MCF 10A (cell line): ENCODE data around the gene ZNF407. TPM values are rescaled to one million over a fixed set of nuclear protein-coding genes. Genes with fewer than 3 reads are reported as not detected.

Experiments
- BruUV-seq: library from RNA; stranded (reverse); fragments of 400-500 nt; replicated peaks from 2 replicates; lab custom pipeline; 2021; lab: Mats Ljungman, UMichigan
- CTCF ChIA-PET: fragments of 300-600 bp; sonication (Branson Sonifier 250); formaldehyde crosslinking; extraction: SDS; loops from one replicate; lab custom pipeline; 2021; ENCODE audit warnings: antibody characterized with exemption, inconsistent platforms; lab: Yijun Ruan, JAX
- POLR2A ChIA-PET: fragments of 300-600, 350-650 bp; sonication (Branson Sonifier 250); formaldehyde crosslinking; extraction: SDS; loops from one replicate; lab custom pipeline; 2020; ENCODE audit warnings: antibody characterized with exemption, inconsistent platforms; lab: Yijun Ruan, JAX
- DNase-seq: peaks from one replicate; pipeline ENCODE4 v3.0.0-alpha.2; 2018; ENCODE audit not compliant: unreplicated experiment
- H3K27ac Mint-ChIP-seq: one replicate; pipeline ENCODE4 v1.8.0; 2022; ENCODE audit warnings: mild to moderate bottlenecking, low read depth, mixed read lengths; ENCODE audit not compliant: unreplicated experiment
- H3K27me3 Mint-ChIP-seq: one replicate; pipeline ENCODE4 v1.8.0; 2022; ENCODE audit warnings: mixed read lengths; ENCODE audit not compliant: insufficient read depth, unreplicated experiment
- H3K36me3 Mint-ChIP-seq: one replicate; pipeline ENCODE4 v1.8.0; 2022; ENCODE audit warnings: mild to moderate bottlenecking, moderate library complexity, mixed read lengths; ENCODE audit not compliant: insufficient read depth, unreplicated experiment
- H3K4me1 Mint-ChIP-seq: one replicate; pipeline ENCODE4 v1.8.0; 2022; ENCODE audit warnings: mixed read lengths; ENCODE audit not compliant: insufficient read depth, unreplicated experiment
- H3K4me3 Mint-ChIP-seq: one replicate; pipeline ENCODE4 v1.8.0; 2022; ENCODE audit warnings: mild to moderate bottlenecking, moderate library complexity, mixed read lengths; ENCODE audit not compliant: unreplicated experiment
- H3K9me3 Mint-ChIP-seq: one replicate; pipeline ENCODE4 v1.8.0; 2022; ENCODE audit warnings: mixed read lengths; ENCODE audit not compliant: unreplicated experiment
- intact Hi-C: fragments of 100-400 bp; cut with micrococcal nuclease; formaldehyde crosslinking; loops from 2 replicates; pipeline ENCODE4 v1.14.1; 2022
- total RNA-seq: library from RNA; stranded (reverse); gene quantifications from 2 replicates; pipeline ENCODE4 v1.2.3, GENCODE V29; 2022
- TF ChIP-seq, protein P1 (sequence below): fragments of 200-600 bp; IDR thresholded peaks from one replicate; pipeline ENCODE4 v1.8.0; 2022; ENCODE audit warnings: antibody characterized with exemption, mild to moderate bottlenecking; ENCODE audit not compliant: unreplicated experiment

The ZNF407 gene
- total RNA-seq, 1 experiment from 2014 or later, result 9.5 TPM

- Mint-ChIP-seq H3K9me3 (no peaks in the 10 kb centered on the region), H3K27ac (no peak overlapping the region), H3K4me1 (peaks cover 14% of the 10 kb centered on the region), H3K36me3 (no peaks in the 10 kb centered on the region), H3K4me3 (no peak overlapping the region), H3K27me3 (no peaks in the 10 kb centered on the region)
- no TSS peak for BruUV-seq
- intact Hi-C loops, result no loop called here
- POLR2A ChIA-PET, result interaction anchor here (0.7 to 1.2 kb wide), 2 partner anchors 14 to 36 kb away, joined by 3 read pairs; no protein-coding TSS in a partner anchor
- DNase-seq, result no peak
- CTCF ChIA-PET, result interaction anchor here (0.6 kb wide), 1 partner anchor 413 kb away, joined by 5 read pairs; no protein-coding TSS in a partner anchor
- TF ChIP-seq, protein P1, sequence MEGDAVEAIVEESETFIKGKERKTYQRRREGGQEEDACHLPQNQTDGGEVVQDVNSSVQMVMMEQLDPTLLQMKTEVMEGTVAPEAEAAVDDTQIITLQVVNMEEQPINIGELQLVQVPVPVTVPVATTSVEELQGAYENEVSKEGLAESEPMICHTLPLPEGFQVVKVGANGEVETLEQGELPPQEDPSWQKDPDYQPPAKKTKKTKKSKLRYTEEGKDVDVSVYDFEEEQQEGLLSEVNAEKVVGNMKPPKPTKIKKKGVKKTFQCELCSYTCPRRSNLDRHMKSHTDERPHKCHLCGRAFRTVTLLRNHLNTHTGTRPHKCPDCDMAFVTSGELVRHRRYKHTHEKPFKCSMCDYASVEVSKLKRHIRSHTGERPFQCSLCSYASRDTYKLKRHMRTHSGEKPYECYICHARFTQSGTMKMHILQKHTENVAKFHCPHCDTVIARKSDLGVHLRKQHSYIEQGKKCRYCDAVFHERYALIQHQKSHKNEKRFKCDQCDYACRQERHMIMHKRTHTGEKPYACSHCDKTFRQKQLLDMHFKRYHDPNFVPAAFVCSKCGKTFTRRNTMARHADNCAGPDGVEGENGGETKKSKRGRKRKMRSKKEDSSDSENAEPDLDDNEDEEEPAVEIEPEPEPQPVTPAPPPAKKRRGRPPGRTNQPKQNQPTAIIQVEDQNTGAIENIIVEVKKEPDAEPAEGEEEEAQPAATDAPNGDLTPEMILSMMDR, result no peak
Observed at GRCh38 chr18:74718312-74718711, 120.6 kb downstream of the ZNF407 start.

- Mint-ChIP-seq H3K27ac (no peak overlapping the region), H3K36me3 (no peaks in the 10 kb centered on the region), H3K9me3 (no peaks in the 10 kb centered on the region), H3K4me3 (no peak overlapping the region), H3K27me3 (no peaks in the 10 kb centered on the region), H3K4me1 (peaks cover 16% of the 10 kb centered on the region)
- BruUV-seq, result no TSS peak
- intact Hi-C loops, result no loop called here
- TF ChIP-seq, protein P1, result no peak
- ChIA-PET POLR2A (interaction anchor here (0.7 to 1.2 kb wide), 3 partner anchors 14 to 485 kb away, joined by 3 to 4 read pairs (median 4); no protein-coding TSS in a partner anchor), CTCF (interaction anchor here (1.4 kb wide), 1 partner anchor 10 kb away, joined by 5 read pairs; no protein-coding TSS in a partner anchor)
- DNase-seq, result peak; percentile 75
Observed at GRCh38 chr18:74722237-74722636, 124.6 kb downstream of the ZNF407 start.

GRCh38 chr18:74724186-74724585, 126.5 kb downstream of the ZNF407 start:
- TF ChIP-seq, protein P1, result no peak
- H3K4me3 Mint-ChIP-seq, result no peak overlapping the region

GRCh38 chr18:74725690-74726089, 128.0 kb downstream of the ZNF407 start:
- no TSS peak for BruUV-seq
- H3K36me3 Mint-ChIP-seq, result no peaks in the 10 kb centered on the region
- peaks cover 16% of the 10 kb centered on the region for H3K4me1 Mint-ChIP-seq
- no peaks in the 10 kb centered on the region for H3K27me3 Mint-ChIP-seq
- ChIA-PET POLR2A (no interaction called here), CTCF (no interaction called here)
- no peak for DNase-seq
- intact Hi-C loops, result no loop called here
- H3K4me3 Mint-ChIP-seq, result no peak overlapping the region
- H3K27ac Mint-ChIP-seq, result no peak overlapping the region
- TF ChIP-seq, protein P1, result no peak
- H3K9me3 Mint-ChIP-seq, result no peaks in the 10 kb centered on the region

More at GRCh38 chr18:74724186-74724585, 126.5 kb downstream of the ZNF407 start:
- Mint-ChIP-seq H3K27ac (peak overlapping the region; percentile 29), H3K9me3 (no peaks in the 10 kb centered on the region), H3K4me1 (peaks cover 16% of the 10 kb centered on the region), H3K36me3 (no peaks in the 10 kb centered on the region), H3K27me3 (no peaks in the 10 kb centered on the region)
- CTCF ChIA-PET, result interaction anchor here (0.5 kb wide), 1 partner anchor 1379 kb away, joined by 3 read pairs; no protein-coding TSS in a partner anchor
- intact Hi-C loops, result no loop called here
- peak; percentile 28 for DNase-seq
- no TSS peak for BruUV-seq
- POLR2A ChIA-PET, result interaction anchor here (0.6 to 0.7 kb wide), 2 partner anchors 111 to 1649 kb away, joined by 3 read pairs; no protein-coding TSS in a partner anchor
